HG03457 (cell line): ENCODE results near the gene POU3F1.

Experiments used
- ATAC-seq: cut with Tn5 transposase; IDR thresholded peaks from one replicate; pipeline ENCODE4 v1.9.1; 2021; ENCODE audit warnings: moderate number of reproducible peaks; ENCODE audit not compliant: unreplicated experiment

The POU3F1 gene

GRCh38 chr1:38006008-38006828 lies 40.4 kb downstream of the POU3F1 start:
- ATAC-seq = no peak

- no peak for ATAC-seq
Observed at GRCh38 chr1:38005195-38006007, 41.2 kb downstream of the POU3F1 start, which contains the start of gene FHL3. Gene FHL3, minus strand, starts transcription at chr1:38005514. Its CDS starts 6,102 bp downstream, at chr1:37999412.

GRCh38 chr1:38004284-38005108 lies 42.1 kb downstream of the POU3F1 start:
- ATAC-seq = no peak

- no peak for ATAC-seq
Observed at GRCh38 chr1:38003261-38004250, 43.0 kb downstream of the POU3F1 start.

GRCh38 chr1:38000529-38001455 lies 45.8 kb downstream of the POU3F1 start:
- ATAC-seq = no peak

GRCh38 chr1:38000233-38000528 lies 46.4 kb downstream of the POU3F1 start:
- ATAC-seq = no peak

- no peak for ATAC-seq
Observed at GRCh38 chr1:37999430-38000232, 47.0 kb downstream of the POU3F1 start.

GRCh38 chr1:37998913-37999429 lies 47.6 kb downstream of the POU3F1 start:
- ATAC-seq = no peak

- no peak for ATAC-seq
Observed at GRCh38 chr1:37998089-37998808, 48.3 kb downstream of the POU3F1 start.

GRCh38 chr1:37997256-37998088 lies 49.1 kb downstream of the POU3F1 start:
- ATAC-seq = no peak

GRCh38 chr1:37995751-37996345 lies 50.7 kb downstream of the POU3F1 start:
- ATAC-seq = no peak

- no peak for ATAC-seq
Observed at GRCh38 chr1:37994886-37995566, 51.6 kb downstream of the POU3F1 start.
